ENCODE measurements around the gene ATP8B4.

The ATP8B4 gene

GRCh38 chr15:50110285-50110684, 8.7 kb downstream of the ATP8B4 start:
- TF ChIP-seq TAF1 (IDR thresholded peaks at IDR 0.05; ENCODE audit: low read depth): no peak
- TF ChIP-seq TEAD4 (IDR thresholded peaks at IDR 0.05): no peak
- TF ChIP-seq USF1 (IDR thresholded peaks at IDR 0.05): no peak
- TF ChIP-seq MAX (IDR thresholded peaks at IDR 0.05): no peak
- no peak for TF ChIP-seq RAD21 (IDR thresholded peaks at IDR 0.05; ENCODE audit: low read depth)
- TF ChIP-seq YY1 (IDR thresholded peaks at IDR 0.05; ENCODE audit: low read depth): no peak
- TF ChIP-seq ZBTB7A (IDR thresholded peaks at IDR 0.05; ENCODE audit: low read depth): no peak
- no peak for TF ChIP-seq CEBPB (IDR thresholded peaks at IDR 0.05)
- no peak for TF ChIP-seq REST (IDR thresholded peaks at IDR 0.05; ENCODE audit: low read depth)
- TF ChIP-seq FOXM1 (IDR thresholded peaks at IDR 0.05; ENCODE audit: borderline replicate concordance, low read depth): no peak

GRCh38 chr15:50109076-50109987, 9.7 kb downstream of the ATP8B4 start:
- no peak for TF ChIP-seq MAX (IDR thresholded peaks at IDR 0.05)
- TF ChIP-seq EGR1 (IDR thresholded peaks at IDR 0.05): no peak
- no peak for TF ChIP-seq USF1 (IDR thresholded peaks at IDR 0.05)
- TF ChIP-seq YY1 (IDR thresholded peaks at IDR 0.05; ENCODE audit: low read depth): no peak
- no peak for TF ChIP-seq EP300 (IDR thresholded peaks at IDR 0.05; ENCODE audit: borderline replicate concordance)
- TF ChIP-seq REST (IDR thresholded peaks at IDR 0.05; ENCODE audit: low read depth): no peak
- TF ChIP-seq FOXM1 (IDR thresholded peaks at IDR 0.05; ENCODE audit: borderline replicate concordance, low read depth): no peak
- TF ChIP-seq TEAD4 (IDR thresholded peaks at IDR 0.05): no peak
- no peak for TF ChIP-seq RAD21 (IDR thresholded peaks at IDR 0.05; ENCODE audit: low read depth)
- no peak for TF ChIP-seq CEBPB (IDR thresholded peaks at IDR 0.05)
- TF ChIP-seq NFIC (IDR thresholded peaks at IDR 0.05): no peak

- no peak for TF ChIP-seq CEBPB (IDR thresholded peaks at IDR 0.05)
- TF ChIP-seq EP300 (IDR thresholded peaks at IDR 0.05; ENCODE audit: borderline replicate concordance): no peak
- no peak for TF ChIP-seq NFIC (IDR thresholded peaks at IDR 0.05)
- no peak for TF ChIP-seq TCF12 (IDR thresholded peaks at IDR 0.05; ENCODE audit: low read depth)
- no peak for TF ChIP-seq MAX (IDR thresholded peaks at IDR 0.05)
- no peak for TF ChIP-seq TAF1 (IDR thresholded peaks at IDR 0.05; ENCODE audit: low read depth)
- TF ChIP-seq CREB1 (IDR thresholded peaks at IDR 0.05; ENCODE audit: low read depth): no peak
- no peak for TF ChIP-seq REST (IDR thresholded peaks at IDR 0.05; ENCODE audit: low read depth)
- no peak for TF ChIP-seq FOXM1 (IDR thresholded peaks at IDR 0.05; ENCODE audit: borderline replicate concordance, low read depth)
- no peak for TF ChIP-seq TEAD4 (IDR thresholded peaks at IDR 0.05)
- no peak for TF ChIP-seq YY1 (IDR thresholded peaks at IDR 0.05; ENCODE audit: low read depth)
- TF ChIP-seq EGR1 (IDR thresholded peaks at IDR 0.05): no peak
- TF ChIP-seq ZBTB7A (IDR thresholded peaks at IDR 0.05; ENCODE audit: low read depth): no peak
- no peak for TF ChIP-seq RAD21 (IDR thresholded peaks at IDR 0.05; ENCODE audit: low read depth)
- no peak for TF ChIP-seq USF1 (IDR thresholded peaks at IDR 0.05)
Measured at GRCh38 chr15:50108461-50108860, 10.6 kb downstream of the ATP8B4 start.

All from Ishikawa (cell line).